GM18502 (cell line): ENCODE measurements around the gene RIMS3.

Experiments
- ATAC-seq: cut with Tn5 transposase; IDR thresholded peaks from one replicate; pipeline ENCODE4 v1.9.1; 2021; ENCODE audit warnings: mild to moderate bottlenecking; ENCODE audit not compliant: unreplicated experiment, poor library complexity

The RIMS3 gene

GRCh38 chr1:40692429-40692895 is 27.0 kb upstream of the RIMS3 start:
- peak; percentile 6 for ATAC-seq

- peak; percentile 80 for ATAC-seq
Measured at GRCh38 chr1:40691538-40692428, 26.3 kb upstream of the RIMS3 start, which contains the start of gene NFYC. NFYC (plus strand) TSS chr1:40691704; CDS start chr1:40738844, 47,140 bp downstream.

GRCh38 chr1:40690771-40691537 is 25.5 kb upstream of the RIMS3 start:
- ATAC-seq, result no peak

GRCh38 chr1:40689737-40690136 is 24.3 kb upstream of the RIMS3 start:
- no peak for ATAC-seq

GRCh38 chr1:40687661-40688060 is 22.2 kb upstream of the RIMS3 start:
- ATAC-seq, result no peak

- no peak for ATAC-seq
Measured at GRCh38 chr1:40687059-40687458, 21.6 kb upstream of the RIMS3 start.

- ATAC-seq, result no peak
Measured at GRCh38 chr1:40684669-40685068, 19.2 kb upstream of the RIMS3 start.

GRCh38 chr1:40679165-40679953 is 13.9 kb upstream of the RIMS3 start:
- ATAC-seq, result no peak

- ATAC-seq, result no peak
Measured at GRCh38 chr1:40676501-40676900, 11.0 kb upstream of the RIMS3 start.

GRCh38 chr1:40673452-40673851 is 8.0 kb upstream of the RIMS3 start:
- no peak for ATAC-seq

- ATAC-seq, result no peak
Measured at GRCh38 chr1:40668769-40669525, 3.5 kb upstream of the RIMS3 start.

- ATAC-seq, result no peak
Measured at GRCh38 chr1:40664791-40665190, 691 bp downstream of the RIMS3 start.

- ATAC-seq, result no peak
Measured at GRCh38 chr1:40664167-40664537, 1.3 kb downstream of the RIMS3 start.

- ATAC-seq, result no peak
Measured at GRCh38 chr1:40663324-40664166, 1.9 kb downstream of the RIMS3 start.

GRCh38 chr1:40662864-40663263 is 2.6 kb downstream of the RIMS3 start:
- ATAC-seq, result no peak

- no peak for ATAC-seq
Measured at GRCh38 chr1:40662151-40662550, 3.3 kb downstream of the RIMS3 start.

GRCh38 chr1:40661678-40662077 is 3.8 kb downstream of the RIMS3 start:
- ATAC-seq, result no peak

GRCh38 chr1:40659649-40659947 is 5.9 kb downstream of the RIMS3 start:
- ATAC-seq, result no peak
